Neural cell (in vitro differentiated cells): ENCODE measurements around the gene TARBP2.

Source experiments
- POLR2AphosphoS5 ChIP-seq: IDR thresholded peaks from 2 replicates; pipeline ENCODE4 v1.6.1; 2012
- TF ChIP-seq, protein P1 (sequence below): fragments of 450-650 bp; IDR thresholded peaks from 2 replicates; pipeline ENCODE4 v1.5.1; 2014; ENCODE audit warnings: antibody characterized with exemption, mild to moderate bottlenecking, moderate library complexity; ENCODE audit not compliant: poor library complexity, severe bottlenecking
- TF ChIP-seq, protein P2 (sequence below): IDR thresholded peaks from 2 replicates; pipeline ENCODE4 v1.6.1; 2012; ENCODE audit warnings: borderline replicate concordance

DNA sequence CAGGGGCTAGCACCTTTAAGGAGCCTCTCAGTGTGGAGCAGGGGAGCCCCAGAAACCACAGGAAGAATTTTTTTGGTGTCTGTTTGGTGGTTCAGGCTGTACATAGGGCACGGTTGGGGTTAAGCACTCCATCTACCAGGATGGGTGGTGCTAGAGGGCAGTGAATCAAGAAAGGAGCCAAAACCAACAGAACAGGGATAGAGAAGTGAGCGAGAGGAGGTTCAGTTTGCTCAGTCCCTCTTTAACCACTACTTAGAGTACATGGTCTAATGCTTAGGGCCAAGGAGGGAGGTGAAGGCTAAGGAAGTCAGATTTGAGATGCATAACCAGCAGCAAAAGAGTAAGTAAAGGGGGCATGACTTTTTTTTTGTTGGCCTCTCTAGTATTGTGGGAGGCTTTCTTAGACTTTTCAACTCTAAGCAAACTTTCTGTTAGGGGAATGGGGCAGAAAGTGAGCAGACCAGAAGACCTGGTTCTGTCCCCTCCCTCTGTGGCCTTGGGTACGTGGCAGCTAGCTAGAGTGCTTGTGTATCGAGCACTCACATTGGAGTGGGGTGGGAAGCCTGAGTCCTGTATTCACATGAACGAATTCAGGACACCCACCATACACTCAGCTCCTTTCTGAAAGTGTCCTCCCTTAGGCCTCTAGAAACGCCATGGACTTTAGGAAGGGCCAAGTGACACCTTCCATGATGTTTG is 12.8 kb downstream of the TARBP2 start:
- TF ChIP-seq, protein P1, sequence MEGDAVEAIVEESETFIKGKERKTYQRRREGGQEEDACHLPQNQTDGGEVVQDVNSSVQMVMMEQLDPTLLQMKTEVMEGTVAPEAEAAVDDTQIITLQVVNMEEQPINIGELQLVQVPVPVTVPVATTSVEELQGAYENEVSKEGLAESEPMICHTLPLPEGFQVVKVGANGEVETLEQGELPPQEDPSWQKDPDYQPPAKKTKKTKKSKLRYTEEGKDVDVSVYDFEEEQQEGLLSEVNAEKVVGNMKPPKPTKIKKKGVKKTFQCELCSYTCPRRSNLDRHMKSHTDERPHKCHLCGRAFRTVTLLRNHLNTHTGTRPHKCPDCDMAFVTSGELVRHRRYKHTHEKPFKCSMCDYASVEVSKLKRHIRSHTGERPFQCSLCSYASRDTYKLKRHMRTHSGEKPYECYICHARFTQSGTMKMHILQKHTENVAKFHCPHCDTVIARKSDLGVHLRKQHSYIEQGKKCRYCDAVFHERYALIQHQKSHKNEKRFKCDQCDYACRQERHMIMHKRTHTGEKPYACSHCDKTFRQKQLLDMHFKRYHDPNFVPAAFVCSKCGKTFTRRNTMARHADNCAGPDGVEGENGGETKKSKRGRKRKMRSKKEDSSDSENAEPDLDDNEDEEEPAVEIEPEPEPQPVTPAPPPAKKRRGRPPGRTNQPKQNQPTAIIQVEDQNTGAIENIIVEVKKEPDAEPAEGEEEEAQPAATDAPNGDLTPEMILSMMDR: no peak
- no peak for TF ChIP-seq POLR2AphosphoS5
- TF ChIP-seq, protein P2, sequence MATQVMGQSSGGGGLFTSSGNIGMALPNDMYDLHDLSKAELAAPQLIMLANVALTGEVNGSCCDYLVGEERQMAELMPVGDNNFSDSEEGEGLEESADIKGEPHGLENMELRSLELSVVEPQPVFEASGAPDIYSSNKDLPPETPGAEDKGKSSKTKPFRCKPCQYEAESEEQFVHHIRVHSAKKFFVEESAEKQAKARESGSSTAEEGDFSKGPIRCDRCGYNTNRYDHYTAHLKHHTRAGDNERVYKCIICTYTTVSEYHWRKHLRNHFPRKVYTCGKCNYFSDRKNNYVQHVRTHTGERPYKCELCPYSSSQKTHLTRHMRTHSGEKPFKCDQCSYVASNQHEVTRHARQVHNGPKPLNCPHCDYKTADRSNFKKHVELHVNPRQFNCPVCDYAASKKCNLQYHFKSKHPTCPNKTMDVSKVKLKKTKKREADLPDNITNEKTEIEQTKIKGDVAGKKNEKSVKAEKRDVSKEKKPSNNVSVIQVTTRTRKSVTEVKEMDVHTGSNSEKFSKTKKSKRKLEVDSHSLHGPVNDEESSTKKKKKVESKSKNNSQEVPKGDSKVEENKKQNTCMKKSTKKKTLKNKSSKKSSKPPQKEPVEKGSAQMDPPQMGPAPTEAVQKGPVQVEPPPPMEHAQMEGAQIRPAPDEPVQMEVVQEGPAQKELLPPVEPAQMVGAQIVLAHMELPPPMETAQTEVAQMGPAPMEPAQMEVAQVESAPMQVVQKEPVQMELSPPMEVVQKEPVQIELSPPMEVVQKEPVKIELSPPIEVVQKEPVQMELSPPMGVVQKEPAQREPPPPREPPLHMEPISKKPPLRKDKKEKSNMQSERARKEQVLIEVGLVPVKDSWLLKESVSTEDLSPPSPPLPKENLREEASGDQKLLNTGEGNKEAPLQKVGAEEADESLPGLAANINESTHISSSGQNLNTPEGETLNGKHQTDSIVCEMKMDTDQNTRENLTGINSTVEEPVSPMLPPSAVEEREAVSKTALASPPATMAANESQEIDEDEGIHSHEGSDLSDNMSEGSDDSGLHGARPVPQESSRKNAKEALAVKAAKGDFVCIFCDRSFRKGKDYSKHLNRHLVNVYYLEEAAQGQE: no peak
